PC-3 (cell line): ENCODE data around the gene FLCN.

Source experiments
- EZH2 ChIP-seq: fragments of 300-600 bp; sonication (generic); IDR thresholded peaks from one replicate; pipeline ENCODE4 v1.6.1; 2017; ENCODE audit warnings: antibody characterized with exemption, mild to moderate bottlenecking, low read length; ENCODE audit not compliant: unreplicated experiment
- EZH2phosphoT487 ChIP-seq: fragments of 300-600 bp; sonication (generic); IDR thresholded peaks from 2 replicates; pipeline ENCODE4 v1.6.1; 2018; ENCODE audit warnings: mild to moderate bottlenecking, antibody characterized with exemption, low read length, borderline replicate concordance
- TF ChIP-seq, protein P1 (sequence below): fragments of 300-600 bp; sonication (generic); conservative IDR thresholded peaks from 2 replicates; pipeline ENCODE4 v1.5.1; 2017; ENCODE audit warnings: antibody characterized with exemption, low read depth, mild to moderate bottlenecking, low read length

DNA sequence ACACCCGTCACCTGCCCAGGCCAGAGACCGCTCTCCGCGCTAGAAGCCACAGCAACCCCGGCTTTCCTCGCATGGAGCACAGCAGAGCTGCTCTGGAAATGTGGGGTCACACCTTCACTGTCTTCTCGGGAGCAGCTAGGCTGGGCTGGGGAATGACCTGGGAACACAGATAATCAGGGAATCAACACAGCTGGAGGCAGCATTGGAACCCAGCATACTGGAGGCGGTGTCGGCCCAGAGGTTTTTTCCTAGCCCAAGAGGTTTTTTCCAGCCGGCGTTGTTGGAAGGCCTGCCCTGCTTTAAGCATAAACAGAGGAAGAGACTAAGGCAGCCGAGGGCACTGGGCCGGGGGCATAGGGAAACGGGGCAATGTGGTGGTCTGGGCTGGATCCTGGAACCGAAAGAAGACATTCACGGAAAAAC lies 30.0 kb downstream of the FLCN start:
- TF ChIP-seq, protein P1, sequence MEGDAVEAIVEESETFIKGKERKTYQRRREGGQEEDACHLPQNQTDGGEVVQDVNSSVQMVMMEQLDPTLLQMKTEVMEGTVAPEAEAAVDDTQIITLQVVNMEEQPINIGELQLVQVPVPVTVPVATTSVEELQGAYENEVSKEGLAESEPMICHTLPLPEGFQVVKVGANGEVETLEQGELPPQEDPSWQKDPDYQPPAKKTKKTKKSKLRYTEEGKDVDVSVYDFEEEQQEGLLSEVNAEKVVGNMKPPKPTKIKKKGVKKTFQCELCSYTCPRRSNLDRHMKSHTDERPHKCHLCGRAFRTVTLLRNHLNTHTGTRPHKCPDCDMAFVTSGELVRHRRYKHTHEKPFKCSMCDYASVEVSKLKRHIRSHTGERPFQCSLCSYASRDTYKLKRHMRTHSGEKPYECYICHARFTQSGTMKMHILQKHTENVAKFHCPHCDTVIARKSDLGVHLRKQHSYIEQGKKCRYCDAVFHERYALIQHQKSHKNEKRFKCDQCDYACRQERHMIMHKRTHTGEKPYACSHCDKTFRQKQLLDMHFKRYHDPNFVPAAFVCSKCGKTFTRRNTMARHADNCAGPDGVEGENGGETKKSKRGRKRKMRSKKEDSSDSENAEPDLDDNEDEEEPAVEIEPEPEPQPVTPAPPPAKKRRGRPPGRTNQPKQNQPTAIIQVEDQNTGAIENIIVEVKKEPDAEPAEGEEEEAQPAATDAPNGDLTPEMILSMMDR: no peak
- TF ChIP-seq EZH2phosphoT487: no peak
- no peak for TF ChIP-seq EZH2
